ENCODE results near the gene SNED1. TPM values are rescaled to one million over a fixed set of nuclear protein-coding genes. Genes with fewer than 3 reads are reported as not detected.
A peak's percentile ranks its signal among the peaks of the same experiment; 100 is the strongest.
"Not testable (repeated sequence)": the region's sequence is repeated elsewhere in the genome, so short reads cannot be mapped to it uniquely, and the experiment has no call there.

The SNED1 gene
- total RNA-seq, 1 donor from 2014 or later: 19.4 TPM

DNA sequence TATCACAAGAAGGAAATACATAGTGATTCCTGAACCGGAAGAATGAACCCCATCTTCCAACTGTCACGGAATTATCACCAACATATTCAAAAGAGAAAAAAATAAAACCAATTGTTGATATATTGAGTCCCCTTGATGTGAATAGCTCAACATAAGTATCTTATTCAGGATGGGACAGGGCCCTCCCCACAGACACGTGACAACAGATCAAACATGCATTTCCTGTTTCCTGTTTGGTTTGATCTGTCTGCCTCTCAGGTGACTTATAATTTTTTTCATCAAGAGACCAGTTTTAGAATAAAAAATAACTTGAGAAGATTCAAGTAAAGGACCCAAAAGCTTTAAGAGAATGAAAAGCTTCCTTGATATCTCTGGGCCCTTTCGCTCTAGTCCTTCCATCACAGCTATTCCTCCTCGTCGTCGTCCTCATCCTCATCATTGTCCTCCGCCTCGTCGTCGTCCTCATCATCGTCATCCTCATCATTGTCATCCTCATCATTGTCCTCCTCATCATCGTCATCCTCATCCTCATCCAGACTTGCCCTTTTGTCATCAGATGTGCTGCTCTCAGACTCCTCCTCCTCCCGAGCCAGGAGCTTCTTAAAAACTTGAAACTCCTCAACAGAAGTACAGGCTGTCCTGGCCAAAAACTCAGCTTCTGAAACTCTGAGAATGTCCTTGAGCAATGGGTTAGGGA lies 97.3 kb downstream of the SNED1 start:
- Mint-ChIP-seq H3K36me3 (ENCODE audit: unreplicated experiment) (peaks cover 40% of the 10 kb centered on the region), H3K27me3 (ENCODE audit: unreplicated experiment) (no peaks in the 10 kb centered on the region), H3K27ac (ENCODE audit: unreplicated experiment) (no peak overlapping the region), H3K9me3 (ENCODE audit: unreplicated experiment) (no peaks in the 10 kb centered on the region), H3K4me3 (ENCODE audit: unreplicated experiment) (no peak overlapping the region), H3K4me1 (ENCODE audit: unreplicated experiment) (peaks cover 30% of the 10 kb centered on the region)
- DNase-seq (ENCODE audit: extremely low spot score, unreplicated experiment): no peak
- TF ChIP-seq CTCF (IDR thresholded peaks at IDR 0.05): no peak

- Mint-ChIP-seq H3K4me3 (ENCODE audit: unreplicated experiment) (no peak overlapping the region), H3K4me1 (ENCODE audit: unreplicated experiment) (peaks cover 32% of the 10 kb centered on the region), H3K9me3 (ENCODE audit: unreplicated experiment) (no peaks in the 10 kb centered on the region), H3K27ac (ENCODE audit: unreplicated experiment) (no peak overlapping the region), H3K27me3 (ENCODE audit: unreplicated experiment) (no peaks in the 10 kb centered on the region), H3K36me3 (ENCODE audit: unreplicated experiment) (peaks cover 38% of the 10 kb centered on the region)
- TF ChIP-seq CTCF (IDR thresholded peaks at IDR 0.05): no peak
- DNase-seq (ENCODE audit: extremely low spot score, unreplicated experiment): no peak
Observed at GRCh38 chr2:241096979-241097378, 98.6 kb downstream of the SNED1 start.

DNA sequence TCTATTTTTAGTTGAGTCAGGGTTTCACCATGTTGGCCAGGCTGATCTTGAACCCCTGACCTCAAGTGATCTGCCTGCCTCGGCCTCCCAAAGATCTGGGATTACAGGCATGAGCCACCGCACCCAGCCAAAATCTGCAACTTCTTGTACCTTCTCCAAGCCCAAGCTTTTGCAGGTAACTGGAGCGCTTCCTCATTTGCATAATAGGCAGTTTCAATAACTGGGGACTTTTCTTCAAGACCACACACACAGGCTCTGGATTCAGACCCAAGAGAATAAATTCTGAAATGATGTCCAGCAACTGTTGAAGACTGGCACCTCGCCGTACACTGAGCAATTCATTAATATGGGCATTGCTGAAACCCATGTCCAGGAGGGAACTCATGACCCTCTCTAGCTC lies 100.8 kb downstream of the SNED1 start:
- Mint-ChIP-seq H3K27me3 (ENCODE audit: unreplicated experiment) (no peaks in the 10 kb centered on the region), H3K36me3 (ENCODE audit: unreplicated experiment) (peaks cover 31% of the 10 kb centered on the region), H3K4me3 (ENCODE audit: unreplicated experiment) (no peak overlapping the region), H3K9me3 (ENCODE audit: unreplicated experiment) (no peaks in the 10 kb centered on the region), H3K27ac (ENCODE audit: unreplicated experiment) (no peak overlapping the region), H3K4me1 (ENCODE audit: unreplicated experiment) (peaks cover 25% of the 10 kb centered on the region)
- DNase-seq (ENCODE audit: extremely low spot score, unreplicated experiment): no peak
- TF ChIP-seq CTCF (IDR thresholded peaks at IDR 0.05): no peak

- no peaks in the 10 kb centered on the region for H3K27me3 Mint-ChIP-seq (ENCODE audit: unreplicated experiment)
- peak within 1 kb of the TSS; percentile 96 for H3K27ac Mint-ChIP-seq (ENCODE audit: unreplicated experiment)
- H3K4me1 Mint-ChIP-seq (ENCODE audit: unreplicated experiment): peaks cover 25% of the 10 kb centered on the region
- DNase-seq (ENCODE audit: extremely low spot score, unreplicated experiment): peak; percentile 93
- no peak for TF ChIP-seq CTCF (IDR thresholded peaks at IDR 0.05)
- H3K4me3 Mint-ChIP-seq (ENCODE audit: unreplicated experiment): peak within 1 kb of the TSS; percentile 96
- peaks cover 17% of the 10 kb centered on the region for H3K36me3 Mint-ChIP-seq (ENCODE audit: unreplicated experiment)
- no peaks in the 10 kb centered on the region for H3K9me3 Mint-ChIP-seq (ENCODE audit: unreplicated experiment)
Observed at GRCh38 chr2:241102239-241102803, 103.9 kb downstream of the SNED1 start, which contains the start of gene MTERF4. TSS of gene MTERF4 (minus strand) at chr2:241102287. CDS start at chr2:241102273, 14 bp downstream.

DNA sequence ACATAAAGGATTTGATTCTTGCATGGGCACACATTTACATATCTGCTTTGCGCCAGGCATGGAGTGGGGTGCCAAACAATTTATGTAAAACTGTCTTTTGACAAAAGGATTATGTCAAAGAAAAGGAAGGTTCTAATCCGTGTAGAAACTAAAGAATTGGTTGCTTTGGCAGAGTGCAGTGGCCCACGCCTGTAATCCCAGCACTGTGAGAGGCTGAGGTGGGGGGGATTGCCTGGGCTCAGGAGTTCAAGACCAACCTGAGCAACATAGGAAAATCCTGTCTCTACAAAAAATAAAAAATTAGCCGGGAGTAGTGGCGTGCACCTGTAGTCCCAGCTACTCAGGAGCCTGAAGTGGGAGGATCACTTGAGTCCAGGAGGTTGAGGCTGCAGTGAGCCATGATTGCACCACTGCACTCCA lies 104.8 kb downstream of the SNED1 start:
- peak overlapping the region; percentile 96 for H3K27ac Mint-ChIP-seq (ENCODE audit: unreplicated experiment)
- no peaks in the 10 kb centered on the region for H3K9me3 Mint-ChIP-seq (ENCODE audit: unreplicated experiment)
- no peaks in the 10 kb centered on the region for H3K27me3 Mint-ChIP-seq (ENCODE audit: unreplicated experiment)
- H3K4me1 Mint-ChIP-seq (ENCODE audit: unreplicated experiment): peaks cover 25% of the 10 kb centered on the region
- DNase-seq (ENCODE audit: extremely low spot score, unreplicated experiment): no peak
- peak overlapping the region; percentile 96 for H3K4me3 Mint-ChIP-seq (ENCODE audit: unreplicated experiment)
- no peak for TF ChIP-seq CTCF (IDR thresholded peaks at IDR 0.05)
- H3K36me3 Mint-ChIP-seq (ENCODE audit: unreplicated experiment): peaks cover 11% of the 10 kb centered on the region

DNA sequence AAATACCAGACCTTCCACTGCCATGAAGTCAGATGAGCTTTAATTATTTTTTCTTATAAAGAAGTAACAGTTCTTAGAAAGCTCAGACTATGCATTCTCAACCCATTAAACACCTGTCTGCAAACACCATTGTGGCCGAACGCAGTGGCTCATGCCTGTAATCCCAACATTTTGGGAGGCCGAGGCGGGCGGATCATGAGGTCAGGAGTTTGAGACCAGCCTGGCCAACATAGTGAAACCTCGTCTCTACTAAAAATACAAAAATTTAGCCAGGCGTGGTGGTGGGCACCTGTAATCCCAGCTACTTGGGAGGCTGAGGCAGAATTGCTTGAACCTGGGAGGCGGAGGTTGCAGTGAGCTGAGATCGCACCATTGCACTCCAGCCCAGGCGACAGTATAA lies 106.2 kb downstream of the SNED1 start:
- H3K36me3 Mint-ChIP-seq (ENCODE audit: unreplicated experiment); H3K9me3 Mint-ChIP-seq (ENCODE audit: unreplicated experiment); H3K27ac Mint-ChIP-seq (ENCODE audit: unreplicated experiment); DNase-seq (ENCODE audit: extremely low spot score, unreplicated experiment); H3K27me3 Mint-ChIP-seq (ENCODE audit: unreplicated experiment); H3K4me3 Mint-ChIP-seq (ENCODE audit: unreplicated experiment): not testable (repeated sequence)
- peaks cover 20% of the 10 kb centered on the region for H3K4me1 Mint-ChIP-seq (ENCODE audit: unreplicated experiment)

Measured in osteocyte (in vitro differentiated cells).